GM12878 (cell line): Measurements from ENCODE around the gene OSBPL7. TPM values are rescaled to one million over a fixed set of nuclear protein-coding genes. Genes with fewer than 3 reads are reported as not detected.
A peak's percentile ranks its signal among the peaks of the same experiment; 100 is the strongest.

Source experiments
- ATAC-seq: fragments of 200-7000 bp; cut with Tn5 transposase; 3 replicates; pipeline ENCODE4 v1.9.1; 2020; ENCODE audit warnings: mild to moderate bottlenecking, moderate library complexity
- BruUV-seq: library from RNA; stranded (reverse); fragments of 400-500 nt; replicated peaks from 2 replicates; lab custom pipeline; 2021; lab: Mats Ljungman, UMichigan
- CTCF ChIA-PET: fragments of 300-600 bp; sonication (Branson Sonifier 250); formaldehyde crosslinking; extraction: SDS; loops from one replicate; lab custom pipeline; 2021; ENCODE audit warnings: inconsistent platforms; lab: Yijun Ruan, JAX
- POLR2A ChIA-PET: fragments of 350-600 bp; formaldehyde crosslinking; extraction: SDS; loops from one replicate; lab custom pipeline; 2021; ENCODE audit warnings: inconsistent platforms; lab: Charles Lee
- RAD21 ChIA-PET: fragments of 300-600 bp; sonication (Branson Sonifier 250); formaldehyde crosslinking; loops from one replicate; lab custom pipeline; 2023; ENCODE audit warnings: antibody characterized with exemption; ENCODE audit not compliant: unreplicated experiment; lab: Charles Lee
- SMC1A ChIA-PET: fragments of 300-600 bp; sonication (Branson Sonifier 250); formaldehyde crosslinking; loops from one replicate; lab custom pipeline; 2023; ENCODE audit not compliant: unreplicated experiment, uncharacterized antibody; lab: Charles Lee
- DNase-seq: peaks from one replicate; pipeline ENCODE4 v3.0.0-alpha.2; 2011; ENCODE audit warnings: low read depth, low spot score
- FAIRE-seq: peaks from 3 replicates; lab custom pipeline; 2011; peaks lifted over from hg19 to GRCh38; lab: Jason Lieb, UNC
- H2AFZ ChIP-seq: 2 replicates; pipeline ENCODE4 v1.6.0; 2011; ENCODE audit warnings: low read depth, low read length, control low read depth; ENCODE audit not compliant: control insufficient read depth
- H3K27ac ChIP-seq: 2 replicates; pipeline ENCODE4 v1.5.1; 2011; ENCODE audit warnings: control low read depth; ENCODE audit not compliant: control insufficient read depth, insufficient read depth
- H3K27me3 ChIP-seq, 2 experiments: replicated peaks in 1 of 2; 2 replicates each; pipeline versions ENCODE4 v1.6.0 to v1.6.1; 2011; ENCODE audit warnings: low read length in 1 of 2; ENCODE audit not compliant: control insufficient read depth in 2 of 2, insufficient read depth in 2 of 2
- H3K36me3 ChIP-seq, 2 experiments: 2 replicates each; pipeline ENCODE4 v1.5.1; 2011; ENCODE audit warnings: low read length in 1 of 2; ENCODE audit not compliant: control insufficient read depth in 2 of 2, insufficient read depth in 2 of 2
- H3K4me1 ChIP-seq: 2 replicates; pipeline ENCODE4 v1.6.1; 2011; ENCODE audit warnings: mild to moderate bottlenecking, low read length, moderate library complexity, mixed read lengths; ENCODE audit not compliant: control insufficient read depth, insufficient read depth
- H3K4me2 ChIP-seq: 2 replicates; pipeline ENCODE4 v1.6.0; 2011; ENCODE audit warnings: control low read depth; ENCODE audit not compliant: control insufficient read depth, insufficient read depth
- H3K4me3 ChIP-seq: fragments of 200-600 bp; sonication (generic); 2 replicates; pipeline ENCODE4 v1.5.1; 2016
- H3K79me2 ChIP-seq: 2 replicates; pipeline ENCODE4 v1.6.0; 2011; ENCODE audit warnings: low read length; ENCODE audit not compliant: control insufficient read depth, insufficient read depth
- H3K9ac ChIP-seq: 2 replicates; pipeline ENCODE4 v1.8.0; 2011; ENCODE audit warnings: low read length, control low read depth, mixed read lengths; ENCODE audit not compliant: control insufficient read depth, insufficient read depth
- H3K9me3 ChIP-seq: replicated peaks from 3 replicates; pipeline ENCODE4 v1.5.1; 2011; ENCODE audit warnings: mild to moderate bottlenecking, low read length; ENCODE audit not compliant: control insufficient read depth, insufficient read depth
- H4K20me1 ChIP-seq: 2 replicates; pipeline ENCODE4 v1.6.0; 2011; ENCODE audit not compliant: control insufficient read depth, insufficient read depth
- RB1 ChIP-seq: fragments of 450-650 bp; formaldehyde crosslinking; IDR thresholded peaks from 2 replicates; pipeline ENCODE4 v1.6.1; 2017; ENCODE audit warnings: mild to moderate bottlenecking, borderline replicate concordance
- ZBTB11 ChIP-seq: fragments of 450-650 bp; formaldehyde crosslinking; IDR thresholded peaks from 2 replicates; pipeline ENCODE4 v1.5.0; 2022; ENCODE audit warnings: mild to moderate bottlenecking, missing genetic modification characterization
- WGBS: methylation state at CpG from one replicate; pipeline ENCODE4 v1.1.6; 2016; ENCODE audit warnings: low lambda C conversion rate; ENCODE audit not compliant: insufficient replicate concordance, insufficient coverage; ENCODE audit errors: missing lambda C conversion rate; 5-methylcytosine and 5-hydroxymethylcytosine counted together
- in situ Hi-C: fragments of 300-500 bp; cut with MboI; formaldehyde crosslinking; loops from 9 replicates; pipeline ENCODE4 v1.14.3; 2018; ENCODE audit warnings: mixed read lengths
- intact Hi-C: fragments of 100-400 bp; cut with micrococcal nuclease; formaldehyde crosslinking; loops from one replicate; pipeline ENCODE4 v1.14.2; 2022; ENCODE audit not compliant: unreplicated experiment
- polyA plus RNA-seq, 11 experiments: library from polyadenylated mRNA; depleted of rRNA in 4 of 11; unstranded in 6 of 11; stranded (reverse) in 5 of 11; fragments of >200 nt; fragmentation: Nextera tagmentation in 4 of 11; fragmentation: Illumina TruSeq in 1 of 11; extraction: Ambion mirVana in 4 of 11; extraction: Trizol in 1 of 11; gene quantifications; 1 replicate in 1 of 11; 2 replicates in 10 of 11; pipeline versions ENCODE4 v1.2.1 to v1.2.3, GENCODE V29; 2011 to 2016; ENCODE audit warnings: inconsistent platforms in 2 of 11, missing spikeins in 2 of 11, low read depth in 1 of 11
- total RNA-seq, 4 experiments: library from RNA; depleted of rRNA in 3 of 4; stranded (reverse); fragments of >200 nt in 3 of 4; fragmentation: Illumina TruSeq in 1 of 4; extraction: Trizol in 1 of 4; gene quantifications; 2 replicates each; pipeline versions ENCODE4 v1.2.1 to v1.2.3, GENCODE V29; 2013 to 2021
- TF ChIP-seq, protein P1 (sequence below): fragments of 450-650 bp; IDR thresholded peaks from 2 replicates; pipeline ENCODE4 v1.6.1; 2016; ENCODE audit warnings: mild to moderate bottlenecking, moderate library complexity, borderline replicate concordance
- TF ChIP-seq, protein P2 (sequence below), 3 experiments: IDR thresholded peaks in 2 of 3; conservative IDR thresholded peaks in 1 of 3; 2 replicates each; pipeline ENCODE4 v1.5.1; 2011; ENCODE audit warnings: low read depth in 3 of 3, low read length in 3 of 3, mild to moderate bottlenecking in 3 of 3, control low read depth in 2 of 3, moderate library complexity in 2 of 3, inconsistent platforms in 1 of 3, mixed read lengths in 1 of 3; ENCODE audit not compliant: control insufficient read depth in 2 of 3, insufficient read depth in 1 of 3; ENCODE audit errors: extremely low read depth in 1 of 3

The OSBPL7 gene
- total and polyA plus RNA-seq, 10 of the 15 experiments (the other 5 are each of a cell fraction or from before 2014, with no cell fraction given), result 0.50 to 16.1 (median 6.7) TPM

GRCh38 chr17:47845716-47846075, 24.1 kb upstream of the OSBPL7 start (continued):
- TF ChIP-seq, protein P1, sequence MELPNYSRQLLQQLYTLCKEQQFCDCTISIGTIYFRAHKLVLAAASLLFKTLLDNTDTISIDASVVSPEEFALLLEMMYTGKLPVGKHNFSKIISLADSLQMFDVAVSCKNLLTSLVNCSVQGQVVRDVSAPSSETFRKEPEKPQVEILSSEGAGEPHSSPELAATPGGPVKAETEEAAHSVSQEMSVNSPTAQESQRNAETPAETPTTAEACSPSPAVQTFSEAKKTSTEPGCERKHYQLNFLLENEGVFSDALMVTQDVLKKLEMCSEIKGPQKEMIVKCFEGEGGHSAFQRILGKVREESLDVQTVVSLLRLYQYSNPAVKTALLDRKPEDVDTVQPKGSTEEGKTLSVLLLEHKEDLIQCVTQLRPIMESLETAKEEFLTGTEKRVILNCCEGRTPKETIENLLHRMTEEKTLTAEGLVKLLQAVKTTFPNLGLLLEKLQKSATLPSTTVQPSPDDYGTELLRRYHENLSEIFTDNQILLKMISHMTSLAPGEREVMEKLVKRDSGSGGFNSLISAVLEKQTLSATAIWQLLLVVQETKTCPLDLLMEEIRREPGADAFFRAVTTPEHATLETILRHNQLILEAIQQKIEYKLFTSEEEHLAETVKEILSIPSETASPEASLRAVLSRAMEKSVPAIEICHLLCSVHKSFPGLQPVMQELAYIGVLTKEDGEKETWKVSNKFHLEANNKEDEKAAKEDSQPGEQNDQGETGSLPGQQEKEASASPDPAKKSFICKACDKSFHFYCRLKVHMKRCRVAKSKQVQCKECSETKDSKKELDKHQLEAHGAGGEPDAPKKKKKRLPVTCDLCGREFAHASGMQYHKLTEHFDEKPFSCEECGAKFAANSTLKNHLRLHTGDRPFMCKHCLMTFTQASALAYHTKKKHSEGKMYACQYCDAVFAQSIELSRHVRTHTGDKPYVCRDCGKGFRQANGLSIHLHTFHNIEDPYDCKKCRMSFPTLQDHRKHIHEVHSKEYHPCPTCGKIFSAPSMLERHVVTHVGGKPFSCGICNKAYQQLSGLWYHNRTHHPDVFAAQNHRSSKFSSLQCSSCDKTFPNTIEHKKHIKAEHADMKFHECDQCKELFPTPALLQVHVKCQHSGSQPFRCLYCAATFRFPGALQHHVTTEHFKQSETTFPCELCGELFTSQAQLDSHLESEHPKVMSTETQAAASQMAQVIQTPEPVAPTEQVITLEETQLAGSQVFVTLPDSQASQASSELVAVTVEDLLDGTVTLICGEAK, result no peak
- TF ChIP-seq RB1, result no peak

DNA sequence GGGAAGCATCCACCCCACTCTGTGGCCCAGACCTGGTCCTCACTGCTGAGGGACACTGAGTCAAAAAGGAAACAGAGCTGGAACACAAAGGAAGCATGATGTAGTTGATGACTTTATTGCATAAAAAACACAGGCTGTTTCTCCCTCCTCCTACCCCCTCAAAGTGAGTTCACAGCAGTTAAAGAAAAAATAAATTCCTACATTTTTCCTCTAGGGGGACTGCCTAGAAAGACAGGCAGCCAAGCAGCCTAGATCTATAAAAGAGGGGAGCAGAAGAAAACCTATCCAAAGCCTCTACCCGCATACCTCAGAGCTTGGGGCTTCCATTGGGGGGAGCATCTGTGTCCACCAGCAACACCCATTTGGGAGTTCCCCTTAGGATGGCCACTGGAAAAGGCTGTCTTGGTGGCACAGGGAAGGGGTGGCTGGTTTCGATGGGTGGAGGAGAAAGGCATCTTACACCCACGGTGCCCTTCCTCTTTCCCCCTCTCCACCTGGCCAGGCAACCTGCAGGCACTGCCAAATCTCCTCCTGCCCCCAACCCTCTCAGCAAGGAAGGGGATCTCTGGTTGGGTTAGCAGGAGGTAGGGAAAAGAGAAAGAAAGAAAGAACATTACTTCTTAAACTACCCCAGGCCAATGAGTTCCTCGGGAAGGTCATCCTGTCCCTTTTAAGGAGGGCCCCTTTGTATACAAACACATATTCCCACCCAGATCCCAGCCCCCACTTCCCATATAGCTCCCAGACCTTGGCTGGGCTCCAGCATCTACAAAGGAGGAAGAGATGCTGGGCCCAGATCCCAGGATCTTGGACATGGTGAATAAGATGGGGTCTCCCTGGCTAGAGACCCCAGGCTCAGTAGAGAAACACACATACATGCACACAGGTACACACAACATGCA, 23.5 kb upstream of the OSBPL7 start:
- POLR2A ChIA-PET, result interaction anchor here (0.5 to 1.3 kb wide), 4 partner anchors 50 to 174 kb away, joined by 3 to 4 read pairs (median 4); partner anchors contain the start of gene SP2

More for the DNA sequence above, 23.5 kb upstream of the OSBPL7 start:
- Histone ChIP-seq H3K36me3 (no peaks in the 10 kb centered on the region), H3K79me2 (no peaks in the 10 kb centered on the region), H3K27me3 (peaks cover 10 to 13% of the 10 kb centered on the region in 2 experiments), H2AFZ (no peak overlapping the region), H3K27ac (no peak overlapping the region), H3K9ac (no peak overlapping the region), H3K4me2 (no peak overlapping the region), H3K4me3 (no peak overlapping the region), H4K20me1 (no peaks in the 10 kb centered on the region), H3K9me3 (no peaks in the 10 kb centered on the region), H3K4me1 (peaks cover 21% of the 10 kb centered on the region)
- WGBS, result 25% methylated on average over 4 of the region's 4 CpGs
- TF ChIP-seq, protein P2, sequence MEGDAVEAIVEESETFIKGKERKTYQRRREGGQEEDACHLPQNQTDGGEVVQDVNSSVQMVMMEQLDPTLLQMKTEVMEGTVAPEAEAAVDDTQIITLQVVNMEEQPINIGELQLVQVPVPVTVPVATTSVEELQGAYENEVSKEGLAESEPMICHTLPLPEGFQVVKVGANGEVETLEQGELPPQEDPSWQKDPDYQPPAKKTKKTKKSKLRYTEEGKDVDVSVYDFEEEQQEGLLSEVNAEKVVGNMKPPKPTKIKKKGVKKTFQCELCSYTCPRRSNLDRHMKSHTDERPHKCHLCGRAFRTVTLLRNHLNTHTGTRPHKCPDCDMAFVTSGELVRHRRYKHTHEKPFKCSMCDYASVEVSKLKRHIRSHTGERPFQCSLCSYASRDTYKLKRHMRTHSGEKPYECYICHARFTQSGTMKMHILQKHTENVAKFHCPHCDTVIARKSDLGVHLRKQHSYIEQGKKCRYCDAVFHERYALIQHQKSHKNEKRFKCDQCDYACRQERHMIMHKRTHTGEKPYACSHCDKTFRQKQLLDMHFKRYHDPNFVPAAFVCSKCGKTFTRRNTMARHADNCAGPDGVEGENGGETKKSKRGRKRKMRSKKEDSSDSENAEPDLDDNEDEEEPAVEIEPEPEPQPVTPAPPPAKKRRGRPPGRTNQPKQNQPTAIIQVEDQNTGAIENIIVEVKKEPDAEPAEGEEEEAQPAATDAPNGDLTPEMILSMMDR (IDR thresholded peaks at IDR 0.05 in 2 of 3, conservative IDR thresholded peaks at IDR 0.05 in 1 of 3; ENCODE audit: control insufficient read depth in 2 of 3, extremely low read depth in 1 of 3, insufficient read depth in 1 of 3, low read depth in 3 of 3, low read length in 3 of 3), result 0 out of 6 replicates have a peak, but pooled peaks of 1 of the 3 experiments have one; percentile 22
- TF ChIP-seq ZBTB11, result no peak
- DNase-seq (no peak), FAIRE-seq (no peak), ATAC-seq (no peak)
- ChIA-PET RAD21 (interaction anchor here (0.6 to 7.7 kb wide), 3 partner anchors 44 to 173 kb away, joined by 3 to 206 read pairs (median 8); no protein-coding TSS in a partner anchor), CTCF (interaction anchor here (0.7 to 12.4 kb wide), 6 partner anchors 14 to 173 kb away, joined by 3 to 502 read pairs (median 7); partner anchors contain the start of gene SP2), SMC1A (interaction anchor here (1.0 to 13.1 kb wide), 7 partner anchors 44 to 174 kb away, joined by 3 to 231 read pairs (median 4); partner anchors contain the start of genes CDK5RAP3, PNPO and SP2)
- intact Hi-C loops (no loop called here), in situ Hi-C loops (loop anchor here (5.0 to 10.0 kb wide), 3 partner anchors 47 to 780 kb away; partner anchors contain the start of gene HOXB9)
- no TSS peak for BruUV-seq
